ENCODE data around the gene RELCH. TPM values are rescaled to one million over a fixed set of nuclear protein-coding genes. Genes with fewer than 3 reads are reported as not detected.

RELCH gene
- total RNA-seq, 1 donor from 2014 or later: 22.4 TPM

DNA sequence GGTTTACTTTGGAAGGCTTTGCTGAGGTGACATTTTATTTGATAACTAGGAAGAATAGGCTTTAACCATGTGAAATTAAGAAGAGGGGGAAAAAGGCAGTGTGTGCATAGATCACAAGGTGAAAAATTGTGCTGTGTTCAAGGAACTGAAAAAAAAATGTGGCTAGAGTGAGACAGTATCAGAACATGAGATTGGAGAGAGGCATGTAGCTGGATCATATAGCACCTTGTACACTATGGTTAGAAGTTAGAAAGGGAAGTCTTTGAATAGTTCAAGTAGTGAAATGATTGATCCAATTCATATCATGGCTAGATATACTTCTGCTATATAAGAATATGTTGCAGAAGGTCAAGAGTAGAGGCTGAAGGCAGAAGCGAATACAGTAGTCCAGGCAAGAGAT, 125.8 kb downstream of the RELCH start:
- Mint-ChIP-seq H3K4me1 (no peaks in the 10 kb centered on the region), H3K4me3 (no peak overlapping the region), H3K27me3 (ENCODE audit: low read depth) (peaks cover 8% of the 10 kb centered on the region), H3K36me3 (ENCODE audit: low read depth) (peaks cover 7% of the 10 kb centered on the region), H3K27ac (ENCODE audit: unreplicated experiment) (no peak overlapping the region), H3K9me3 (no peaks in the 10 kb centered on the region)
- DNase-seq (ENCODE audit: low read depth, low spot score): no peak
- no peak for TF ChIP-seq CTCF (conservative IDR thresholded peaks at IDR 0.05)

GRCh38 chr18:62318228-62319180, 131.4 kb downstream of the RELCH start:
- Mint-ChIP-seq H3K36me3 (ENCODE audit: low read depth) (no peaks in the 10 kb centered on the region), H3K4me3 (no peak overlapping the region), H3K27me3 (ENCODE audit: low read depth) (peaks cover 50% of the 10 kb centered on the region), H3K9me3 (no peaks in the 10 kb centered on the region), H3K4me1 (no peaks in the 10 kb centered on the region), H3K27ac (ENCODE audit: unreplicated experiment) (no peak overlapping the region)
- no peak for TF ChIP-seq CTCF (conservative IDR thresholded peaks at IDR 0.05)
- DNase-seq (ENCODE audit: low read depth, low spot score): no peak

GRCh38 chr18:62321201-62321600, 134.1 kb downstream of the RELCH start:
- no peak for DNase-seq (ENCODE audit: low read depth, low spot score)

DNA sequence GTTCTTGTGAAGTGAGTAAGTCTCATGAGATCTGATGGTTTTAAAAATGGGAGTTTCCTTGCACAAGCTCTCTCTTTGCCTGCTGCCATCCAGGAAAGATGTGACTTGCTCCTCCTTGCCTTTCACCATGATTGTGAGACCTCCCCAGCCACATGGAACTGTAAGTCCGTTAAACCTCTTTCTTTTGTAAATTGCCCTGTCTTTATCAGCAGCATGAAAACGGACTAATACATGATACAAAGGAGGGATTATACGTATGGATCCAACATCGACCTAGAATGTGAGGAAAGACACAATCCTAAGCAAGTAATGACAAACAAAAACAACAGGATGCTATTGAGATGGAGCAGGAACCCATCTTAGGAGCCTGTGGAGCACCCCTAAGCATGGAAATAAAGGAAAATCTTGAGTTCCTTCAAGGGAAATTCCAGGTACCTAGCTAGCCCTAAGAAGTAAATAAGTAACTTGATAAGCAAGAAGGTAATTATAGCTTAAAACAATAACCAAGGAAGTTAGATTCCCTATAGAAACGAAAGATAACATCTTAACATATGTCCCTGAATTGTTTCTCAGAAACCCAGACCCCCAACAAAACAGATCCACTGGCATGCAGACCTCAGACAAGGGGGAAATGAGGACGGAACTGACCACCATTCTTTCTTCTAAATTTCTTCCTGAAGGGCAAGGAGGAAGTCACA, 136.6 kb downstream of the RELCH start:
- Mint-ChIP-seq H3K4me1 (peaks cover 10% of the 10 kb centered on the region), H3K4me3 (peak overlapping the region; percentile 74)
- no peak for DNase-seq (ENCODE audit: low read depth, low spot score)

More at GRCh38 chr18:62321201-62321600, 134.1 kb downstream of the RELCH start:
- Mint-ChIP-seq H3K9me3 (no peaks in the 10 kb centered on the region), H3K36me3 (ENCODE audit: low read depth) (no peaks in the 10 kb centered on the region), H3K4me1 (peaks cover 7% of the 10 kb centered on the region), H3K4me3 (no peak overlapping the region), H3K27me3 (ENCODE audit: low read depth) (peaks cover 69% of the 10 kb centered on the region), H3K27ac (ENCODE audit: unreplicated experiment) (no peak overlapping the region)
- no peak for TF ChIP-seq CTCF (conservative IDR thresholded peaks at IDR 0.05)

More for the DNA sequence above, 136.6 kb downstream of the RELCH start:
- TF ChIP-seq CTCF (conservative IDR thresholded peaks at IDR 0.05): no peak
- Mint-ChIP-seq H3K36me3 (ENCODE audit: low read depth) (no peaks in the 10 kb centered on the region), H3K9me3 (no peaks in the 10 kb centered on the region), H3K27ac (ENCODE audit: unreplicated experiment) (no peak overlapping the region), H3K27me3 (ENCODE audit: low read depth) (peaks cover 80% of the 10 kb centered on the region)

Measured in neural crest cell (in vitro differentiated cells).